ENCODE results near the gene TANC1.

Gene TANC1

GRCh38 chr2:158962074-158962473 is 6.4 kb upstream of the TANC1 start:
- no peak for DNase-seq

- DNase-seq: no peak
Observed at GRCh38 chr2:158963071-158963470, 5.4 kb upstream of the TANC1 start.

- DNase-seq: no peak
Observed at GRCh38 chr2:158965107-158965506, 3.3 kb upstream of the TANC1 start.

GRCh38 chr2:158965641-158966040 is 2.8 kb upstream of the TANC1 start:
- no peak for DNase-seq

GRCh38 chr2:158966312-158966711 is 2.1 kb upstream of the TANC1 start:
- DNase-seq: no peak

- DNase-seq: peak in 28 of 51 donors; percentile 26 to 88 (median 46)
Observed at GRCh38 chr2:158967114-158967730, 1.2 kb upstream of the TANC1 start.

- DNase-seq: peak in 49 of 51 donors; percentile 9 to 88 (median 51)
Observed at GRCh38 chr2:158967731-158968395, 577 bp upstream of the TANC1 start.

GRCh38 chr2:158969162-158969714 is 798 bp downstream of the TANC1 start:
- DNase-seq: peak in 7 of 51 donors; percentile 26 to 58 (median 41)

- peak in 33 of 51 donors; percentile 8 to 61 (median 34) for DNase-seq
Observed at GRCh38 chr2:158969715-158970240, 1.3 kb downstream of the TANC1 start.

GRCh38 chr2:158970241-158970751 is 1.9 kb downstream of the TANC1 start:
- peak in 2 of 51 donors; percentile 43 to 52 for DNase-seq

- no peak for DNase-seq
Observed at GRCh38 chr2:158973116-158973956, 4.9 kb downstream of the TANC1 start.

- DNase-seq: no peak
Observed at GRCh38 chr2:158975271-158975921, 7.0 kb downstream of the TANC1 start.

GRCh38 chr2:158979772-158980171 is 11.3 kb downstream of the TANC1 start:
- DNase-seq: no peak

GRCh38 chr2:158984604-158985135 is 16.2 kb downstream of the TANC1 start:
- DNase-seq: no peak

GRCh38 chr2:158988501-158988900 is 20.1 kb downstream of the TANC1 start:
- no peak for DNase-seq

GRCh38 chr2:158989165-158989564 is 20.7 kb downstream of the TANC1 start:
- DNase-seq: no peak

- DNase-seq: no peak
Observed at GRCh38 chr2:158990397-158991214, 22.2 kb downstream of the TANC1 start.

- DNase-seq: no peak
Observed at GRCh38 chr2:158993030-158993429, 24.6 kb downstream of the TANC1 start.

- no peak for DNase-seq
Observed at GRCh38 chr2:158993721-158994587, 25.5 kb downstream of the TANC1 start.

Data from hypothalamus (tissue), 51 donors.